ENCODE results near the gene AVPR2. TPM values are rescaled to one million over a fixed set of nuclear protein-coding genes. Genes with fewer than 3 reads are reported as not detected.

AVPR2 gene
- total RNA-seq, 2 donors from 2014 or later: not detected

DNA sequence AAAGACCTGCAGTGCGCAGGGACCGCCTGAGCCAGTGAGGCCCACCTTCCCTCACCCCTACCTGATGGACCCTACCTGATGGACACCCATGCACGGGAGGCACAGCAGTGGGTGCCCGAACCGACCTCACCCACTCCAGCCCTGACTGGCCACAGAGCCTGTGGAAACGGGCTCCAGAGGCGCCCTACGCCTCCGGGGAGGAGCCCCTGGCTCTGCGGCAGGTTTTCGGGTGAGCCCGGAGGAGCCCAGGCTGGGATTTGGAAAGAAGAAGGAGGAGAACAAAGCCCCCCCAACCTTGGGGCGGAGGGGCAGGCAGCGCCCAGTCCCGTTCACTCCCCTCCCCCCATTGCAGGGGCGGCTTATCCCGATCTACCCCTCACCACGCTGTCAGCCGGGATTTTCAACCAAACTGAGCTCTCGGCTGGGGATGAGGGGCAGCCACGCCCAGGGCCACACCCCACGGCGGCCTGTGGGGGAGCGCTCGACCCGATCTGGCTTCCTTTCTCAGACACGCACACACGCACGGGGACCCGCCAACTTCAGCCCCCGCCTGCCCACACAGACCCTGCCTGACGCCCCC, 19.2 kb upstream of the AVPR2 start:
- peak overlapping the region; percentile 22 for H3K4me3 Mint-ChIP-seq
- ATAC-seq: no peak

DNA sequence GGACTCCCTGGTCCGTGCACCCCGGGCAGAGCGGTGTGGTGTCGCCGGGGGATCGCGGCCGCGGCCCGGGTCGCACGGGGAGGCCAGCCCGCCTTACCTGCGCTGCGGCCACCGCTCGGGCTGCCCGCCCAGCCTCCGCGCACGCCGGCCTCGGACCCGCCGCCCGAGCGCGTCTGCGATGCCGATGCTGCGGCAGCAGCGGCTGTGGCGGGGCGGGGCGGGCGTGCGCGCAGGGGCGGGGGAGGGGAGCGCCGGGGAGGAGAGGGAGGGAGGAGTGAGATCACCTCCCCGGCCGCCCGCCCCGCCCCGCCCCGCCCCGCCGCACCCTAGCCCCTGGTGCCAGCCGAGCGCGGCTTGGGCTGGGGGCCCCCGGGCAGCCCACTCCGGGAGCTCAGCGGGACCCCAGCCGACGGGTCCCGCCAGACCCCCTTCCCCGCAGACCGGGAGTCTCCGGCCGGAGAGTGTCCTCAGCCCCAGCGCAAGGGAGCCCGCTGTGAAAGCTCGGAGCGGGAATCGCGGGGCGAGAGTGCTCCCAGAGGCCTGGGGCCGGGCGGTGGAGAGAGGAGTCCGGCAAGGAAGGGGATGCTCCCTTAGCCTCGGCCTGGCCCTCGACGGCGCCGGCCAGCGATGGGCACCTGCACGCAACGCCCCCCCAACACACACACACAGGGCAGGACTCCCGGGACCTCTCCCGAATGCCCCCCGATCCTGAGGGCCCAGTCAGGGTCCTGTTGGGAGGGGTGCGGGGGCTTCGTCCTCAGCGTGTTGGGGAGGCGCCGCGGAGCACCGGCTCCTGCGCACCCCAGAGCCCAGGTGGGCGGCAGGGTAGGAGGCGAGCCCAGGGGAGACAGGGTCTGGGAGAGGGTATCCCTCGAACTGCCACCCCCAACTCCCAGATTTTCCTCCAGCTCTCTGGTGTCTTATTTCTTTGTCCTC, 18.2 kb upstream of the AVPR2 start, which contains the start of gene L1CAM:
Gene L1CAM (minus strand): TSS at position 206 of the 936 bp plus-strand sequence. CDS start 10,337 bp downstream, outside the sequence.
- ATAC-seq (peak; percentile 27 to 33), DNase-seq (ENCODE audit: low spot score) (no peak)
- Mint-ChIP-seq H3K27ac (no peak within 1 kb of the TSS), H3K27me3 (peaks cover 15 to 17% of the 10 kb centered on the region in 2 donors), H3K36me3 (no peaks in the 10 kb centered on the region), H3K4me1 (ENCODE audit: low read depth in 2 of 2) (peaks cover 0 to 6% of the 10 kb centered on the region in 2 donors), H3K4me3 (peak within 1 kb of the TSS; percentile 22), H3K9me3 (no peaks in the 10 kb centered on the region)

More for the DNA sequence above, 19.2 kb upstream of the AVPR2 start:
- H3K27me3 Mint-ChIP-seq: peaks cover 15 to 17% of the 10 kb centered on the region in 2 donors
- H3K4me1 Mint-ChIP-seq (ENCODE audit: low read depth in 2 of 2): peaks cover 0 to 6% of the 10 kb centered on the region in 2 donors
- H3K36me3 Mint-ChIP-seq: no peaks in the 10 kb centered on the region
- no peak overlapping the region for H3K27ac Mint-ChIP-seq
- H3K9me3 Mint-ChIP-seq: no peaks in the 10 kb centered on the region
- DNase-seq (ENCODE audit: low spot score): no peak

DNA sequence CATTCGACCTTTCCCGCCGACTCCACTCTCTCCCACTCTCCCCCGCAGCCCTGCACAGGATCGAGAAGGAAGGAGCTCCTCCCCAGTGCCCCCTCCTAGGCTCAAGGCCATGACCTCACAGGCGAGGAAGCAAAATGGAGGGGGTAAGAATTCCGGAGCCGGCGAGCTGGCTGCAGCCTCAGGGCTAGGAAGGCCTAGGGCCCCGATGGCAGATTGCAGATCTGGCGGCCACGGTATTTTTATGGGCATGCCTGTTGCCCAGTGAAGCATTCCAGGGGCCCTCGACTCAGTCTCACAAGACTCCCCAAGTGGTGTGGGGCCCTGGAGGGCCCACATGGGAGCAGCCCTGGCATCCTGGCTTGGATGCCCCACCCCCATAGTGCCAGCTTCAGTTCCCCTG, 17.6 kb upstream of the AVPR2 start:
- Mint-ChIP-seq H3K9me3 (no peaks in the 10 kb centered on the region), H3K36me3 (no peaks in the 10 kb centered on the region), H3K4me3 (no peak overlapping the region), H3K4me1 (ENCODE audit: low read depth in 2 of 2) (peaks cover 0 to 6% of the 10 kb centered on the region in 2 donors), H3K27ac (no peak overlapping the region), H3K27me3 (peaks cover 15 to 18% of the 10 kb centered on the region in 2 donors)
- ATAC-seq (no peak), DNase-seq (ENCODE audit: low spot score) (no peak)

DNA sequence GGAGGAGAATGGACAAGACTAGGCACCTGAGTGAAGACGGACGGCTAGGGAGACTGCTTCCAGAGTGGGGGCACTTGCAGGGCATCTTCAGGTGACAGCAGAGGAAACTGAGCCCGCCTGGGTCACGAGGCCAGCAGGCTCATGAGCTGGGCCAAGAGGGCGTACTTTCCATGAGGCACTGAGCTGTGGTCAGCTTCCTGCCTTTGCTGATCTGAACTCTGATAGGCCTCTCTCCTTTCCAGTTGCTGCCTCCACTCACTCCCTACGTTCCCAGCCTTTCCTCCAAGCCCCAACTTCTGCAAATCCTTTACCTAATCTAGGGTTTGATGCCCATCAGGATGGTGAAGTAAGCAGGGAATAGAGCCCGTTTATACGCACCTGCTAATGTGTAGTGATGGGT, 17.1 kb upstream of the AVPR2 start:
- Mint-ChIP-seq H3K27ac (no peak overlapping the region), H3K4me3 (peak overlapping the region; percentile 32), H3K27me3 (peaks cover 11 to 18% of the 10 kb centered on the region in 2 donors), H3K4me1 (ENCODE audit: low read depth in 2 of 2) (peaks cover 0 to 3% of the 10 kb centered on the region in 2 donors), H3K36me3 (no peaks in the 10 kb centered on the region), H3K9me3 (no peaks in the 10 kb centered on the region)
- DNase-seq (ENCODE audit: low spot score) (no peak), ATAC-seq (no peak)

DNA sequence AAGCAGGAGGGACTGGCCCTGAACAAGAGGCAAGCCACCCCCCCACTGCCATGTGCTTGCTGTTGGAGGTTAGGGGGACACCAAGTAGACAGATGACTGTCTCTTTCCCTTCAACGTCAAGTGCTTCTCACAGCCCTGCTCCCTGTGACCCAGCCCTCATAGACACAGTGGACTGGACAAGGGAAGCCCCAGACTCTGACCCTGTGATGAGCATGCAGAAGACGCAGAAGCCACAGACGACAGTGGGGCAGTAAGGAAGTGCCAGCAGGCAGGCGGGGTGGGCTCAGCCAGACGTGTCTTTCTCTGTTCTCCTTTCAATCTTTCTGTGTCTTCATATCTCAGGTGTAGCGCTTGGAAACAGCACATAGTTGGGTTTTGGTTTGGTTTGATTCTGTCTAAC, 16.1 kb upstream of the AVPR2 start:
- peak in 1 of 2 donors; percentile 24 for ATAC-seq
- Mint-ChIP-seq H3K27me3 (peaks cover 8 to 25% of the 10 kb centered on the region in 2 donors), H3K4me3 (no peak overlapping the region), H3K27ac (no peak overlapping the region), H3K36me3 (no peaks in the 10 kb centered on the region), H3K4me1 (ENCODE audit: low read depth in 2 of 2) (peaks cover 0 to 4% of the 10 kb centered on the region in 2 donors), H3K9me3 (no peaks in the 10 kb centered on the region)
- no peak for DNase-seq (ENCODE audit: low spot score)

DNA sequence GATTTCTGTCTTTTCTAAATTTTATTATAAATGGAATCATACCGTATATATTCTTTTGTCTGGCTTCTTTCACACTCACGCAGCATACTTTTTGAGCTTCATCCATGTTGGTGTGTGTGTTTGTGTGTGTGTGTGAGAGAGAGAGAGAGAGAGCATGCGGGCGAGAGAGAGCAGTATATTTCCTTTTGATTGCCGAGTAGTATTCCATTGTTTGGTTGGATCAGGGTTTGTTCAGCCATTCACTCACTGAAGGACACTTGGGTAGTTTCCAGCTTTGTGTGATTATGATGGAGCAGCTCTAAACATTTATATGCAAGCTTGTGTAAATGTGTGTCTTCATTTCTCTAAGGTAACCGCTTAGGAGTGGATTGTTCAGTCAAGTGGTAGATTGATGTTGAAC, 15.3 kb upstream of the AVPR2 start:
- ATAC-seq: no peak
- no peak for DNase-seq (ENCODE audit: low spot score)
- Mint-ChIP-seq H3K27me3 (peaks cover 8 to 30% of the 10 kb centered on the region in 2 donors), H3K27ac (no peak overlapping the region), H3K4me1 (ENCODE audit: low read depth in 2 of 2) (peaks cover 0 to 6% of the 10 kb centered on the region in 2 donors), H3K4me3 (no peak overlapping the region), H3K36me3 (no peaks in the 10 kb centered on the region), H3K9me3 (no peaks in the 10 kb centered on the region)

DNA sequence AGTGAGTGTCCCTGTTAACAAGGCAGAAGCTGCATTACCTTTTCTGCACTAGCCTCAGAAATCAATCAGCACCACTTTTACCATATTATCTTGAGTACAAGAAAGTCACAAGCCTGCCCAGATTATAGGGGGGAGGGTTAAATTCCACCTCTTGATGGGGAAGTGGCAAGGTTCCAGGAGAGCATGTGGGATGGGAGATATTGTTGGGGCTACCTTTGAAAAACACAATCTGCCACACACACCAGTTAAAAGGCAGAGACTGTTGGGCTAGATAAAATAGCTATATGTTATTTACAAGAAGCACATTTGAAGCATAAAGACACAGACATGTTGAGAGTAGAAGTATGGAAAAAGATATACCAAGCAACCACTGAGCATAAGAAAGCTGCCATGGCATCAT, 6.6 kb upstream of the AVPR2 start:
- H3K27me3 Mint-ChIP-seq: peaks cover 0 to 18% of the 10 kb centered on the region in 2 donors
- no peak overlapping the region for H3K4me3 Mint-ChIP-seq
- H3K9me3 Mint-ChIP-seq: no peaks in the 10 kb centered on the region
- DNase-seq (ENCODE audit: low spot score) (no peak), ATAC-seq (no peak)
- no peaks in the 10 kb centered on the region for H3K36me3 Mint-ChIP-seq
- H3K4me1 Mint-ChIP-seq (ENCODE audit: low read depth in 2 of 2): peaks cover 17 to 25% of the 10 kb centered on the region in 2 donors
- no peak overlapping the region for H3K27ac Mint-ChIP-seq

DNA sequence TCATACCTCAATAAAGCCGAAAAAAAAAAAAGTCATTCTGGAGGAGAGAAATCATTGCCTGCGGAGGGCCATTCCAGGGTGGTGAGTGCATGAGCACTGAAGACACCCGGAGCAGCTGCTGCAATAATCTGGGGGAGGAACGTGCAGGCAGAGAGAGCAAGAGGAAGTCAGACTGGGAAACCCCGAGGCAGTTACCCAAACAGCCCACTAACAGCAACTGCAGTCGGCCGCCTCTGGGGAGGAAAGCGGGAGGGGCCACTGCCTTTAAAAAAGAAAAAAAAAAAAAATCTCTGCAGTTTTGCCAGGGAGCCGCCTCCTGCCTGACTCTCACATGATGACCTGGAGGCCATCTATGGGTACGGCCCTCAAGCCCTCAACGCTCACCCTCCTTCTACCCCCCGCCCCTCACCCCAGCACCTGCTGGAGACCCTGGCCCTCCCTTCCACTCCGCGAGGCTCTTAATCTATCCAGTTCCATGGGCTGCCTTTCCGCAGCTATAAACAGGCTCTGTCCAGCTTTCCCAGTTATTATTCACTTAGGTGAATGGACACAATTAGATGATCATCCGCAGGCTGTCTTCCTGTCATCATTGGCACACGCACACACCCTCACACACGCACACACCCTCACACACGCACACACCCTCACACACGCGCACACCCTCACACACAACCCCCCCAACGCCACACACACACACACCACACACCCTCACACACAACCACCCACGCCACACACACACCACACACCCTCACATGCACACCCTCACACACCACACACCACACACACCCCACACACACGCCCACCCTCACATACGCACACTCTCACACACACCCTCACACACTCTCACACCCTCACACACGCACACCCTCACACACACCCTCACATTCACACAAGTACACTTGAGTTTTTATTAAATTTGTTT, 3.4 kb upstream of the AVPR2 start:
- Mint-ChIP-seq H3K9me3 (no peaks in the 10 kb centered on the region), H3K4me1 (ENCODE audit: low read depth in 2 of 2) (peaks cover 31 to 40% of the 10 kb centered on the region in 2 donors), H3K36me3 (no peaks in the 10 kb centered on the region), H3K27ac (peak overlapping the region; percentile 6 to 27), H3K27me3 (peaks cover 0 to 8% of the 10 kb centered on the region in 2 donors), H3K4me3 (peak overlapping the region; percentile 50)
- ATAC-seq: peak; percentile 85 to 92
- DNase-seq (ENCODE audit: low spot score): peak; percentile 83

DNA sequence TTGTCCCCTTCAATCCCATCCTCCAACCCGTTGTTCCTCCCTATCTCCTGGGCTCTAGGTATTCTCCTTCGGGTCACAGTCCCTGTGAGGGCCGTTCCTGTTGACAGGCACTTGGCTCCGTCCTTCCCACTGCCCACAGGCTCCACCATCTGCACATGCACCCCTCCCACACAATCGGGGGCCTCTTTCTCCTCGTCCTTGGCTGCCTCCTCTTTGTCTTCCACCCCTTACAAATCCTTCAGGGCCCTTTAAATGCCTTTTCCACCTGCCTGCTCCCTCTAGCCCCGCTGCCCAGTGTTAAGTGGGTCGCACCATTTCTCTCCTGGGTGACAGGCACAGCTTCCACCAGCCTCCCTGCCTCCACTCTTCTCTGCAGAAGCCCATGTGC, 2.7 kb upstream of the AVPR2 start:
- H3K27ac Mint-ChIP-seq: peak overlapping the region; percentile 6 to 27
- no peaks in the 10 kb centered on the region for H3K36me3 Mint-ChIP-seq
- ATAC-seq: no peak
- H3K4me3 Mint-ChIP-seq: peak overlapping the region; percentile 50
- peaks cover 0 to 8% of the 10 kb centered on the region in 2 donors for H3K27me3 Mint-ChIP-seq
- DNase-seq (ENCODE audit: low spot score): peak; percentile 50
- H3K4me1 Mint-ChIP-seq (ENCODE audit: low read depth in 2 of 2): peaks cover 33 to 47% of the 10 kb centered on the region in 2 donors
- H3K9me3 Mint-ChIP-seq: no peaks in the 10 kb centered on the region

DNA sequence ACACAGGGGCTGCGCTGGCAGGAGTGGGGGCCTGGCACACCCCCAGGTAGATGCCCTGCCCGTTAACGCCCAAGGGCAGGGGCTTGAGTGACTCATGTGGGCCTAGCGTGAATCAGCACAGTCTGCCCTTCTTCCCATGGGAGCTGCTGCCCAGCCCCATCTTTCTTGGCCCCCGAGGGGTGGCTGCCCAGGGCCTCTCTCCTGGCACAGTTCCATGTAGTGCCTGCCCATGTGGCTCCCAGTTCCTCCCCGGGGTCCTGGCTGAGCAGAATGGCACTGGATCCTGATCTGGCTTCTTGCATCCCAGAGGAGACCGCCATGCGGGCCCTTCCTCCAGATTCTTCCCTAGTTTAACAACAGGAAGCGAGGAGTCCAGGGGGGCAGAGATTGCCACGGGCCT, 2.1 kb upstream of the AVPR2 start:
- Mint-ChIP-seq H3K9me3 (no peaks in the 10 kb centered on the region), H3K27ac (no peak overlapping the region), H3K4me3 (no peak overlapping the region), H3K4me1 (ENCODE audit: low read depth in 2 of 2) (peaks cover 33 to 48% of the 10 kb centered on the region in 2 donors), H3K27me3 (peaks cover 0 to 8% of the 10 kb centered on the region in 2 donors), H3K36me3 (no peaks in the 10 kb centered on the region)
- DNase-seq (ENCODE audit: low spot score) (peak; percentile 16), ATAC-seq (no peak)

DNA sequence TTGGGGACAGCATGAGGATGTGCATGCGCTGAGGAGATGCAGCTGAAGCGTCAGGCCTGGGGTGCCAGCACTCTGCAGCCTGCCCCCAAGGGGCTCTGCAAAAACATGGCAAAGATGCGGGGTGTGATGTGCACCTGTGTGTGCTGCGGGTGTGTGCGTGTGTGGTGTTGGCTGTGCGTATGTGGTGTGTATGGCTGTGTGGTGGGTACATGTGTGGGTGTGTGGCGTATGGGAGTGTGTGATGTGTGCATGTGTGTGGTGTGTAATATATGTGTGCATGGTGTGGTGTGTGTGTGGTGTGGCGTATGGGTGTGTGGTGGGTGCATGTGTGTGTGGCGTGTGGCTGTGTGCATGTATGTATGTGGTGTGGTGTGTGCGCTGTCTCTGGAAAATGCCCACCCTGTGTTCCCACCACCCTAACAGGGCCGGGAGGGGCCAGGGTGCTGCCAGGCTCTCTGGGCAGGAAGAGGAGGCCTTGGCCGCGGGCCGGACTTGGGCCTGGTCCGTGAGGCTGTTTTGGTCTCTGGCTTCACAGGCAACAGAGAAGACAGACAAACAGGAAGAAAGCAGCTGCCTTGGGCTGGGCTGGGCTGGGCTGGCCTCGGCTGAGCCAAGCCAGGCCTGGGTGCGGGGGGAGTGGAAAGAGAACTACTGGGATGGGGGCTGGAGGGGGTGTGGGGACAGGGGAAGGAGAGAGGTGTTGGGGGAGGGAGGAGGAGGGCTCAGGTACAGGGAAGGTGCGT, 1.1 kb upstream of the AVPR2 start:
- H3K4me1 Mint-ChIP-seq (ENCODE audit: low read depth in 2 of 2): peaks cover 33 to 48% of the 10 kb centered on the region in 2 donors

DNA sequence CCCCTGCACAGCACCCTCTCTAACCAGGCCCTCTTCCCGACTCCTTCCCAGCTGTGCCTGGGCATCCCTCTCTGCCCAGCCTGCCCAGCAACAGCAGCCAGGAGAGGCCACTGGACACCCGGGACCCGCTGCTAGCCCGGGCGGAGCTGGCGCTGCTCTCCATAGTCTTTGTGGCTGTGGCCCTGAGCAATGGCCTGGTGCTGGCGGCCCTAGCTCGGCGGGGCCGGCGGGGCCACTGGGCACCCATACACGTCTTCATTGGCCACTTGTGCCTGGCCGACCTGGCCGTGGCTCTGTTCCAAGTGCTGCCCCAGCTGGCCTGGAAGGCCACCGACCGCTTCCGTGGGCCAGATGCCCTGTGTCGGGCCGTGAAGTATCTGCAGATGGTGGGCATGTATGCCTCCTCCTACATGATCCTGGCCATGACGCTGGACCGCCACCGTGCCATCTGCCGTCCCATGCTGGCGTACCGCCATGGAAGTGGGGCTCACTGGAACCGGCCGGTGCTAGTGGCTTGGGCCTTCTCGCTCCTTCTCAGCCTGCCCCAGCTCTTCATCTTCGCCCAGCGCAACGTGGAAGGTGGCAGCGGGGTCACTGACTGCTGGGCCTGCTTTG, 1.1 kb downstream of the AVPR2 start:
- Mint-ChIP-seq H3K9me3 (no peaks in the 10 kb centered on the region), H3K36me3 (no peaks in the 10 kb centered on the region), H3K4me1 (ENCODE audit: low read depth in 2 of 2) (peaks cover 32 to 41% of the 10 kb centered on the region in 2 donors), H3K27me3 (peaks cover 0 to 3% of the 10 kb centered on the region in 2 donors), H3K4me3 (peak overlapping the region; percentile 50), H3K27ac (peak overlapping the region; percentile 63 to 80)
- DNase-seq (ENCODE audit: low spot score) (peak; percentile 45), ATAC-seq (no peak)

More for the DNA sequence above, 1.1 kb upstream of the AVPR2 start:
- Mint-ChIP-seq H3K9me3 (no peaks in the 10 kb centered on the region), H3K36me3 (no peaks in the 10 kb centered on the region), H3K4me3 (peak overlapping the region; percentile 22), H3K27ac (peak overlapping the region; percentile 7 to 12), H3K27me3 (peaks cover 0 to 8% of the 10 kb centered on the region in 2 donors)
- DNase-seq (ENCODE audit: low spot score): peak; percentile 51
- no peak for ATAC-seq
